Skeletal muscle satellite cell (primary cell): ENCODE measurements around the gene G3BP1.
"Not testable (repeated sequence)": the region's sequence is repeated elsewhere in the genome, so short reads cannot be mapped to it uniquely, and the experiment has no call there.

ENCODE experiments used
- H3K27me3 ChIP-seq: 2 replicates; pipeline ENCODE4 v1.7.0; 2013; ENCODE audit warnings: low read length; ENCODE audit not compliant: control insufficient read depth, insufficient read depth
- H3K36me3 ChIP-seq: 2 replicates; pipeline ENCODE4 v1.7.0; 2013; ENCODE audit warnings: mild to moderate bottlenecking, control low read depth, low read length; ENCODE audit not compliant: insufficient read depth
- H3K4me1 ChIP-seq: 2 replicates; pipeline ENCODE4 v1.7.0; 2013; ENCODE audit warnings: low read length; ENCODE audit not compliant: control insufficient read depth, insufficient read depth
- H3K4me2 ChIP-seq: 2 replicates; pipeline ENCODE4 v1.7.0; 2013; ENCODE audit warnings: mild to moderate bottlenecking, low read length
- H3K4me3 ChIP-seq: 2 replicates; pipeline ENCODE4 v1.7.0; 2013; ENCODE audit warnings: low read length
- H3K9ac ChIP-seq: 2 replicates; pipeline ENCODE4 v1.7.0; 2013; ENCODE audit warnings: mild to moderate bottlenecking, low read depth, low read length, moderate library complexity
- H3K9me3 ChIP-seq: replicated peaks from 2 replicates; pipeline ENCODE4 v1.7.0; 2013; ENCODE audit warnings: mild to moderate bottlenecking, control low read depth, low read length

The G3BP1 gene

DNA sequence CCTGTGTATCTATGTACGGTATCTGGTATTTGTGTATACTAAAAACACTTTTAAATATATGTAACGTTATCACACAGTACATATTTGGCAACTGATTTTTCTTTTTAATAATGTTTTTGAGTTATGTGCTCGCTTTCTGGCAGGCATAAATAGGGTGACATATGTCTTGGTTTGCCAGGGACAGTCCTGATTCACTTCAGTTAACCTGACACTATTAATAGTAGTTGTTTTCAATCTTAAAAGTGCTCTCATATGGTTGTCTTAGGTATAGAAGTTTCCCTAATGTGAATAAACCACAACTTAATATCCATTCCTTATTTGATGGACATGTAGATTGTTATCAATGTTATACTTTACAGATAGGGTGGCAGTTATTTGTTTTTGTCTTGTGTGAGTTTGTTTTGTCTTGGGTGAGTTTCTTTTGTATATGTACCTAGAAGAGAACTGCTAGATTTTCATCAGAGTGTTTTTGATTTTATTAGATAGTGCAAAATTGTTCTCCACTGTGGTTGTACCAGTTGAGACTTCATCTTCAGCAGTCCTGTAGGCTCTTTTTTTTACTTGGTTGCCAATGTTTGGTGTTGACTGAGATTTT is 7.9 kb downstream of the G3BP1 start:
- H3K4me1 ChIP-seq, result peaks cover 46% of the 10 kb centered on the region
- H3K4me2 ChIP-seq, result no peak overlapping the region
- no peak overlapping the region for H3K4me3 ChIP-seq
- H3K36me3 ChIP-seq, result peaks cover 18% of the 10 kb centered on the region
- no peaks in the 10 kb centered on the region for H3K9me3 ChIP-seq
- H3K27me3 ChIP-seq, result no peaks in the 10 kb centered on the region
- H3K9ac ChIP-seq, result no peak overlapping the region

DNA sequence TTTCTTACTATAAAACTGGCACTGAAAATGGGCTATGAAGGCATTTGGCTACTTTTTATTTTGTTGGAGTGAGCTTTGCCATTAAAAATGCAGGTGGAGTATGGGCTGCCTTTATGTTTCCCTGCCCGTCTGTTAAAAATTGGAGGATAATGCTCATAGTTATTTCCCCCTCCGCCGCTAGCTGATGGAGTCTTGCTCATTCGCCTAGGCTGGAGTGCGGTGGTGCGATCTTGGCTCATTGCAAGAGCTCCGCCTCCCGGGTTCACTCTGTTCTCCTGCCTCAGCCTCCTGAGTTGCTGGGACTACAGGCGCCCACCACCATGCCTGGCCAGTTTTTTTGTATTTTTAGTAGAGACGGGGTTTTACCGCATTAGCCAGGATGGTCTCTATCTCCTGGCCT is 8.6 kb downstream of the G3BP1 start:
- Histone ChIP-seq H3K4me1 (peaks cover 43% of the 10 kb centered on the region), H3K36me3 (peaks cover 18% of the 10 kb centered on the region), H3K4me3 (no peak overlapping the region), H3K9me3 (no peaks in the 10 kb centered on the region), H3K27me3 (no peaks in the 10 kb centered on the region), H3K9ac (no peak overlapping the region), H3K4me2 (no peak overlapping the region)

DNA sequence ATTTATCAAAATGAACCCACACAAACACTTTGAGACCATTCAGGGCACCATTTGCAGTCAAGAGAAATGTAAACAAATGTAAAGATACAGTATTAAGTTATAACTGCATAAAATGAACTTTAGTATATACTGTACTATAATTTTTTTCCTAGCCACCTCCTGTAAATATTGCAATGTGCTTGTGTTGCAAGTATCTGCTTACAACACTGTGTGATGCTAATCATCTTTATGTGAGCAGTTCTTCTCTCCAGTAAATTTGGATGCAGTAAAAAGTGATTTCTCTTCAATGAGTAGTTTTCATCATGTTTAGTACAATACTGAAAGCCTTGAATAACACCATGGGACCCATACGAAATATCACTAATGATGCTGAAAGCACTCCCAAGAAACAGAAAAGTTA is 9.4 kb downstream of the G3BP1 start:
- H3K27me3 ChIP-seq, result no peaks in the 10 kb centered on the region
- H3K4me1 ChIP-seq, result peaks cover 36% of the 10 kb centered on the region
- H3K4me2 ChIP-seq, result no peak overlapping the region
- no peaks in the 10 kb centered on the region for H3K9me3 ChIP-seq
- peaks cover 18% of the 10 kb centered on the region for H3K36me3 ChIP-seq
- H3K9ac ChIP-seq, result no peak overlapping the region
- H3K4me3 ChIP-seq, result no peak overlapping the region

DNA sequence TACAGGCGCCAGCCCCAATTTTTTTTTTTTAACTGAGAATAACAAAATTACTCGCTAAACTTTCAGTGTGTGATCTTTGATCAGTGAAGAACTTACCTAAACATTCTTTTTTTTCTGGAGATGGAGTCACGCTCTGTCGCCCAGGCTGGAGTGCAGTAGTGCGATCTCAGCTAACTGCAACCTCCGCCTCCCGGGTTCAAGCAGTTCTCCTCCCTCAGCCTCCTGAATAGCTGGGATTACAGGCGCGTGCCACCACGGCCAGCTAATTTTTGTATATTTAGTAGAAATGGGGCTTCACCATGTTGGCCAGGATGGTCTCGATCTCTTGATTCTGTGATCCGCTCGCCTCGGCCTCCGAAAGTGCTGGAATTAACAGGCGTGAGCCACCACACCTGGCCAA is 11.9 kb downstream of the G3BP1 start:
- H3K27me3 ChIP-seq, H3K9ac ChIP-seq, H3K4me2 ChIP-seq, H3K9me3 ChIP-seq, H3K4me3 ChIP-seq: not testable (repeated sequence)
- H3K4me1 ChIP-seq, result peaks cover 25% of the 10 kb centered on the region
- peaks cover 13% of the 10 kb centered on the region for H3K36me3 ChIP-seq

DNA sequence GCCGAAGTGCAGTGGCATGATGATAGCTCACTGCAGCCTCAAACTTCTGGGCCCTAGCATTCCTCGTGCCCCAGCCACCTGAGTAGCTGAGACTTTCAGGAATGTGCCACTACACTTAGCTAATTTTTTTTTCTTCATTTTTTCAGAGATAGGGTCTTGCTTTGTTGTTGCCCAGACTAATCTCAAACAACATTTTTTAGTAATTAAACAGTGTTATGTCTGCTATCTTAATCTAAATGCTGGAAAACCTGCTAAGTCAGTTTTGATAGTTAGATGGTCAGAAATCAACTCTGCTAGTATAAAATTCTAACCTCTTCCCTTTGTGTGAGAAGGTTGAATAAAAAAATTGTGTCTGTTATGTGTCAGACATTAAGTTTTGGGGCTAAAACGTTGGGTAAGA is 12.4 kb downstream of the G3BP1 start:
- H3K4me1 ChIP-seq, result peaks cover 25% of the 10 kb centered on the region
- H3K9me3 ChIP-seq, result no peaks in the 10 kb centered on the region
- H3K4me2 ChIP-seq, result no peak overlapping the region
- H3K27me3 ChIP-seq, result no peaks in the 10 kb centered on the region
- no peak overlapping the region for H3K9ac ChIP-seq
- H3K4me3 ChIP-seq, result no peak overlapping the region
- H3K36me3 ChIP-seq, result peaks cover 13% of the 10 kb centered on the region

DNA sequence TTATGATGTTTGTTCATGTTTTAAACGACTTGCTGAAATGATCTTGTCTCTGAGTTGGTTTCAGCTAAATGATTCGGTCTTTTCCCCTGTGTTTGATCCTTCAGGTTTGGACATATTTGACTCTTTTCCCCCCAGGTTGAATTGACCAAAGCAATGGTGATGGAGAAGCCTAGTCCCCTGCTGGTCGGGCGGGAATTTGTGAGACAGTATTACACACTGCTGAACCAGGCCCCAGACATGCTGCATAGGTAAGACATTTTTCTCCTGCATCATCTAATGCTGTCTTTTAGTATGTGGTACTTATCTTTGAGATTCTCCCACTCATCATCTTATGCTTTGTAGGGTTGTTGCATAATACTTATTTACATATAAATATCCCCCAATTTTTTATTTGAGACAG is 14.7 kb downstream of the G3BP1 start:
- Histone ChIP-seq H3K36me3 (peaks cover 36% of the 10 kb centered on the region), H3K4me1 (peaks cover 23% of the 10 kb centered on the region), H3K4me3 (no peak overlapping the region), H3K9me3 (no peaks in the 10 kb centered on the region), H3K9ac (no peak overlapping the region), H3K4me2 (no peak overlapping the region), H3K27me3 (no peaks in the 10 kb centered on the region)

DNA sequence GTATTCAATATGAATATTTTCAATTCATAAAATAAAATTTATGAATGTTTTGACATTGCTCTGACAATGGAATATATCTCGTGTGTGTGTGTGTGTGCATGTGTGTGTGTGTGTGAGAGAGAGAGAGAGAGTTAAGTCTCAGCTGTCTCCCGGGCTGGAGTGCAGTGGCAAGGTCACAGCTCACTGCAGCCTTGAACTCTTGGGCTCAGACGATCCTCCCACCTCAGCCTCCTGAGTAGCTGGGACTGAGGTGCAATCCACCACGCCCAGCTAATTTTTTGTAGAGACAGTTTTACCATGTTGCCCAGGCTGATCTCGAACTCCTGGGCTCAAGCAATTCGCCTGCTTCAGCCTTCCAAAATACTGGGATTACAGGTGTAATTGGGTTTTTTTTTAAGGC is 16.1 kb downstream of the G3BP1 start:
- no peak overlapping the region for H3K4me2 ChIP-seq
- H3K36me3 ChIP-seq, result peaks cover 40% of the 10 kb centered on the region
- no peak overlapping the region for H3K4me3 ChIP-seq
- H3K9me3 ChIP-seq, result no peaks in the 10 kb centered on the region
- peaks cover 10% of the 10 kb centered on the region for H3K4me1 ChIP-seq
- no peak overlapping the region for H3K9ac ChIP-seq
- H3K27me3 ChIP-seq, result no peaks in the 10 kb centered on the region

DNA sequence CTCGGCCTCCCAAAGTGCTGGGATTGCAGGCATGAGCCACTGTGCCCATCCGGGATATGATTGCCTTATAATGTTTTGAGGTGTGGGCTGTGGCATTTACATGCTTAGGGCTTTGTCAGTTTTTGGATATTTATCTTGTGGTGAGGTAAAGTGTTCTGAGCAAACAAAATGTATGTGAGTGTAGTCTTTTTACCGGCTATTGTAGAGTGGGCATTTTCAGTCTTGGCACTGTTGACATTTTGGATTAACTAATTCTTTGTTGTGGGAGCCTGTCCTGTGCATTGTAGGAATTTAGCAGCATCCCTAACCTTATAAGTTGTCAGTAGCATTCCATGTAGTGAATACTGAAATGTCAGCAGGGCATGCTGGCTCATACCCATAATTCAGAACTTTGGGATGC is 21.6 kb downstream of the G3BP1 start:
- Histone ChIP-seq H3K4me1 (no peaks in the 10 kb centered on the region), H3K27me3 (no peaks in the 10 kb centered on the region), H3K4me2 (no peak overlapping the region), H3K9ac (no peak overlapping the region), H3K36me3 (peaks cover 80% of the 10 kb centered on the region), H3K4me3 (no peak overlapping the region), H3K9me3 (no peaks in the 10 kb centered on the region)

DNA sequence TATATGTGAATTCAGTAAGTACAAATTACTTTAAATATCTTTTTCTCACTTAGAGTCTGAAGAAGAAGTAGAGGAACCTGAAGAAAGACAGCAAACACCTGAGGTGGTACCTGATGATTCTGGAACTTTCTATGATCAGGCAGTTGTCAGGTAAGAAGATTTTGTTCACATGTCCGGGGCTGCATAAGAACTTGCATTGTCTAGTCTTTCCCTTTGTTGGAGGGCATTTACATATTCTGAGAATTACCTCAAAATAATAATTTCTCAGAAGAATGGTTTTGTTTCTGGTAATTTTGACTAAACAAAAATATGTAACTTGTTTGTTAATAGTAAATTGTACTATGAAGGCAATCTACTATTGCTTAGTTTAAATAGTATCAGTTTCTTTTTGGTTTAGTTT is 23.7 kb downstream of the G3BP1 start:
- H3K36me3 ChIP-seq, result peaks cover 83% of the 10 kb centered on the region
- no peaks in the 10 kb centered on the region for H3K9me3 ChIP-seq
- H3K4me2 ChIP-seq, result no peak overlapping the region
- H3K4me3 ChIP-seq, result no peak overlapping the region
- peaks cover 7% of the 10 kb centered on the region for H3K4me1 ChIP-seq
- no peak overlapping the region for H3K9ac ChIP-seq
- no peaks in the 10 kb centered on the region for H3K27me3 ChIP-seq

DNA sequence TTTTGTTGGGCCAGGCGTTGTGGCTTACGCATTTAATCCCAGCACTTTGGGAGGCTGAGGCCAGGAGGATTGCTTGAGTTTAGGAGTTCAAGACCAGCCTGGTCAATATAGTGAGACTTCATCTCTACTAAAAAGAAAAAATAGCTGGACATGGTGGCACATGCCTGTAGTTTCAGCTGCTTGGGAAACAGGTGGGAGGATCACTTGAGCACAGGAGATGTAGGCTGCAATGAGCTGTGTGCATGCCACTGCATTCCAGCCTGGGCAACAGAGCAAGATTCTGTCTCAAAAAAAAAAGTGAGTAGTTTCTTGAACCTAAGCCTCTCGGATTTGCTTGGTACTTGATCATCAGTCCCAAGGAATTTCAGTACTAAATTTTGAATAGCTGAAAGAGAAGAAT is 26.9 kb downstream of the G3BP1 start:
- peaks cover 91% of the 10 kb centered on the region for H3K36me3 ChIP-seq
- no peak overlapping the region for H3K4me3 ChIP-seq

DNA sequence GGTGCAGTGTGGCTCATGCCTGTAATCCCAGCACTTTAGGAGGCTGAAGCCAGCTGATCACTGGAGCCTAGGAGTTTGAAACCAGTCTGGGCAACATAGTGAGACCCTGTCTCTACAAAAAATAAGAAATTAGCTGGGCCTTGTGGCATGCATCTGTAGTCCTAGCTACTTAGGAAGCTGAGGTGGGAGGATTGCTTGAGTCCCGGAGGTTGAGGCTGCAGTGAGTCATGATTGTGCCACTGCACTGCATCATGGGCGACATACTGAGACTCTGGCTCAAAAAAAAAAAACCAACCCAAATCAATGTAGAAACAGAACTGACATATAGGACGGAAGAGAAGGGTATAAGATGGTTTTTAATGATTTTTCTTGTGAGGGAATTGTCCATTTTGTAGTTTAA is 27.7 kb downstream of the G3BP1 start:
- Histone ChIP-seq H3K9ac (no peak overlapping the region), H3K4me2 (no peak overlapping the region), H3K9me3 (no peaks in the 10 kb centered on the region), H3K36me3 (peaks cover 91% of the 10 kb centered on the region), H3K27me3 (no peaks in the 10 kb centered on the region), H3K4me1 (peaks cover 13% of the 10 kb centered on the region), H3K4me3 (no peak overlapping the region)

More for the DNA sequence above, 26.9 kb downstream of the G3BP1 start:
- Histone ChIP-seq H3K9ac (no peak overlapping the region), H3K4me1 (peaks cover 11% of the 10 kb centered on the region), H3K27me3 (no peaks in the 10 kb centered on the region), H3K9me3 (no peaks in the 10 kb centered on the region), H3K4me2 (no peak overlapping the region)

DNA sequence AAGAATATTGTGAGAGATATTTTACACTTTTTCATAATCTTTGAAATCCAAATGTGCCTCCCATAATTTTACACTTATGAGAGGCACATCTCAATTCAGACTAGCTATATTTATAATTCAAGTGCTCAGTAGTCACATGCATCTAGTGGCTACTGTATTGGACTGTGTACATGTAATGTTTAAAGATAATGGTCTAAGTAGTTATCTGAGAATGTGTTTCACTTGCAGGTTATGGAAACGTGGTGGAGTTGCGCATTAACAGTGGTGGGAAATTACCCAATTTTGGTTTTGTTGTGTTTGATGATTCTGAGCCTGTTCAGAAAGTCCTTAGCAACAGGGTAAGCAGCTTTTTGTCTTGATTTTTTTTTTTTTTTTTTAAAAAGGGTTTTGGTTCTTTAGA is 28.8 kb downstream of the G3BP1 start:
- Histone ChIP-seq H3K4me2 (no peak overlapping the region), H3K9ac (no peak overlapping the region), H3K4me3 (no peak overlapping the region), H3K27me3 (no peaks in the 10 kb centered on the region), H3K9me3 (no peaks in the 10 kb centered on the region), H3K36me3 (peaks cover 86% of the 10 kb centered on the region), H3K4me1 (peaks cover 21% of the 10 kb centered on the region)
